Thyroid gland (tissue), 4 donors: ENCODE results near the gene ALKBH4.

Experiments used
- POLR2A ChIP-seq, 2 donors: fragments of 450-650 bp; IDR thresholded peaks; one replicate each; pipeline ENCODE4 v1.6.1; 2017; ENCODE audit warnings: antibody characterized with exemption in 2 of 2, mild to moderate bottlenecking in 2 of 2, moderate library complexity in 1 of 2
- TF ChIP-seq, protein P1 (sequence below), 6 experiments: fragments of 200-600 bp in 3 of 6; fragments of 450-650 bp in 3 of 6; sonication (generic) in 3 of 6; IDR thresholded peaks; one replicate each; pipeline ENCODE4 v1.5.1; 2016 to 2019; ENCODE audit warnings: antibody characterized with exemption in 6 of 6, mild to moderate bottlenecking in 2 of 6, inconsistent platforms in 1 of 6, moderate library complexity in 1 of 6

DNA sequence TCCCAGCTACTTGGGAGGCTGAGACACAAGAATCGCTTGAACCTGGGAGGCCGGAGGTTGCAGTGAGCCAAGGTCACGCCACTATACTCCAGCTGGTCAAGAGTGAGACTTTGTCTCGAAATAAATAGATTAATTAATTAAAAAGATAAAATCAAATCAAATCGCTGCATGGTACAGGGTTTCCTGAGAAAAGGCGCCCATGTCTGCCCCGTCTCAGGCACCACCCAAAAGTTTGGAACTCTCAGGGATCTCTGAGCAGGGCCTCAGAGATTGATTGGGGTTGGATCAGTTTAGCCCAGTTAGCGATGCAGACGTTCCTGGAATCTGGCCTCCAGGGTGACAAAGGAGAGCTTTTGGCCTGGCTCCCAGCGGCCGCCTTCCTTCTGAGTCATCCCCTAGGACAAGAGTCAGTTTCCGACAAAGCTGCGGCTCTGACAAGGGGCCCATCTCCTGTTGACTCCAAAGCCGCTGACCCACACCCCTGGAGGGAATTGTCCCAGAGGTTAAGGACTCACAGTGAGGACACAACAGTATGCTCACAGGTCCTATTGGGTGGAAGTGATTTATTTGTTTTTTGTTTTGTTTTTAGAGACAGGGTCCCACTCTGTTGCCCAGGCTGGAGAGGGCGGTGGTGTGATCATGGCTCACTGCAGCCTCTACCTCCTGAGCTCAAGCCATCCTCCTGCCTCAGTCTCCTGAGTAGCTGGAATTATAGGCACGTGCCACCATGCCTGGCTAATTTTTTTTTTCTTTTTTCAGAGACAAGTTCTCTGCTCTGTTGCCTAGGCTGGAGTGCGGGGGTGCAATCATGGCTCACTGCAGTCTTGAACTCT lies 24.5 kb downstream of the ALKBH4 start:
- TF ChIP-seq, protein P1, sequence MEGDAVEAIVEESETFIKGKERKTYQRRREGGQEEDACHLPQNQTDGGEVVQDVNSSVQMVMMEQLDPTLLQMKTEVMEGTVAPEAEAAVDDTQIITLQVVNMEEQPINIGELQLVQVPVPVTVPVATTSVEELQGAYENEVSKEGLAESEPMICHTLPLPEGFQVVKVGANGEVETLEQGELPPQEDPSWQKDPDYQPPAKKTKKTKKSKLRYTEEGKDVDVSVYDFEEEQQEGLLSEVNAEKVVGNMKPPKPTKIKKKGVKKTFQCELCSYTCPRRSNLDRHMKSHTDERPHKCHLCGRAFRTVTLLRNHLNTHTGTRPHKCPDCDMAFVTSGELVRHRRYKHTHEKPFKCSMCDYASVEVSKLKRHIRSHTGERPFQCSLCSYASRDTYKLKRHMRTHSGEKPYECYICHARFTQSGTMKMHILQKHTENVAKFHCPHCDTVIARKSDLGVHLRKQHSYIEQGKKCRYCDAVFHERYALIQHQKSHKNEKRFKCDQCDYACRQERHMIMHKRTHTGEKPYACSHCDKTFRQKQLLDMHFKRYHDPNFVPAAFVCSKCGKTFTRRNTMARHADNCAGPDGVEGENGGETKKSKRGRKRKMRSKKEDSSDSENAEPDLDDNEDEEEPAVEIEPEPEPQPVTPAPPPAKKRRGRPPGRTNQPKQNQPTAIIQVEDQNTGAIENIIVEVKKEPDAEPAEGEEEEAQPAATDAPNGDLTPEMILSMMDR (IDR thresholded peaks at IDR 0.05), result no peak
- no peak for TF ChIP-seq POLR2A (IDR thresholded peaks at IDR 0.05)
